NCI-H1436 treated with DMSO at 0.1 percent for 48 hours (cell line): ENCODE results near the gene SPDYE4.

ENCODE experiments used
- DNase-seq: peaks from one replicate; lab custom pipeline; 2025; lab: John Stamatoyannopoulos, UW

SPDYE4 gene

GRCh38 chr17:8741366-8741765, 17.0 kb downstream of the SPDYE4 start:
- no peak for DNase-seq

- DNase-seq, result no peak
Measured at GRCh38 chr17:8740486-8740885, 17.9 kb downstream of the SPDYE4 start.

- no peak for DNase-seq
Measured at GRCh38 chr17:8739097-8739496, 19.2 kb downstream of the SPDYE4 start.

DNA sequence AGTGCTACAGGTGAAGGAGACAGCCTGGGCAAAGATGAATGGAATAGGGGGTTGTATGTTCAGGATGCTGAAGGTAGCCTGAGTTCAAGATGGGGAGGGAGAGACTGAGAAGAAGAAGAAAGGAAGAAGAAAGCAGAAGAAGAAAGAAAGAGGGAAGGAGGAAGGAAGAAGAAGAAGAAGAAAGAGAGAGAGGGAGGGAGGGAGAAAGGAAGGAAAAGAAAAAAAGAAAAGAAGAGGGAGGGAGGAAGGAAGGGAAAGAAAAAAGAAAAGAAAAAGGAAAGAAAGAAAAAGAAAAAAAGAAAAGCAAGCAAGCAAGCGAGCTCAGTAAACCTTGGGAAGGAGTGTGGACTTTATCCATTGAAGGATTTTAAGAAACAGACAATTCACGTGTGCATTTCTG, 21.6 kb downstream of the SPDYE4 start:
- no peak for DNase-seq

DNA sequence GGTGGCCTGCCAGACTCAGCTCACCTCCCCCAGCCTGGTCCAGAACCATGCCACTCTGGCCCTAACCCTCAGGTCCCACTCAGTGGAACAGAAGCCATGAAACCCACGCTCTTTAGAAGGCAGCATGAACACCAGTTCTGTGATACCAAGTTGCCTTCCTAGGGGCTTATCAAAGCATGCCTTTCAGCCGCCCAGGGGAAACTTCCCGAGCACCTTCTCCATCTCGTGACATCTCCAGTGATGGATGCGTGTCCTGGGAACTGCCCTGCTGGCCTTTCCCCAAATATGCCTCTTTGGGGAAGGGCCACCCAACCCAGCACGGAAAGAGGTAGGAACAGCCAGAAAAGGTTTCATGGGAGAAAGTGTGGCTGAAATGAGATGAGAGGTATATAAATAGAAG, 22.0 kb downstream of the SPDYE4 start:
- DNase-seq, result no peak

GRCh38 chr17:8735336-8735939, 22.9 kb downstream of the SPDYE4 start:
- no peak for DNase-seq

DNA sequence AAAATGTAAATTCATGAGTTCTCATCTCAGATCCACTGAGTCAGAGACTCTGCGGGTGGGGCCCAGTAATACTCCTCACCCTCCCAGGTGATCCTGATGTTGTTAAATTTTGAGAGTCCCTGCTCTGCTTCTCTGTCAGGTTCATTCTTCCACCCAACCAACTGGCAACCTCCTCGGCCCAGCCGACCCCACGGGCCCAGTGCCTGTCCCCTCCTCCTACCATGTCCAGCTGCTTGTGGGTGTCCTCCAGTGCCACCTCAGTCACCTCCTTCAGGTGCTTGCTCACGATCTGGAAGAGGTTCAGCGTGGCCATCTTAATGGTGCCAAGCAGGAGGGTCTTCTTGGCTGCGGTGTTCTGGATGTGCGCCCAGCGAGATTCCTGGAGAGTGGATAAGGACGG, 23.5 kb downstream of the SPDYE4 start:
- DNase-seq, result no peak

DNA sequence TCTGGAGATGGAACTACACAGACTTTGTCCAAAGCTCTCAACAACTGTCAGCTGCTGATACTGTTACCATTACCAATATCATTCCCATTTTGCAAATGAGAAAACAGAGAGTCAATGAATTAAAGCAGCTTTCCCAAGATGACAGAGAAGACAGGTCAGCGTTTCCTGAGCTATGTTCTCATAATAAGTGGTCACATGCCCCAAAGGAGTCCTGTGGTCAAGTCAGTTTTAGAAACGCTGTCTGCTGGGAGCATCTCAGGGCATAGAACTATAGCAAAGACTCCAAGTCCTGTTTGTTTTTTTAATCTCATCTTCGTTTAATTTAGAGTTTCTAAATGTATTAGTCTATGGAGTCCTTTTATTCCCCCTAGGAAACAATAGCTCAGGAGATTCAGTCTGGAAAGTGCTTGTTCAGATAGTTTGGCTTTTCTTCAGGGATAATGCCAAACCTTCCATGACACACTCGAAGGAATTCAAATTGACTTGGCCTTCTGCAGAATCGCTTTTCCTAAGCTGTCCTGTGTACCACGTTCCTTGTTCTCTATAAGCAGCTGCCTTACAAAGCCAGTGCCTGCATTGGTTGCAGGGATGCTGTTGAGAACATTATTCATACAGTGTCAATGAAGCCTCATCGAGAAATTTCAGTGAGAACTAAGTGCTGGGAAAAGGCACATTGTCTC, 25.8 kb downstream of the SPDYE4 start:
- no peak for DNase-seq

DNA sequence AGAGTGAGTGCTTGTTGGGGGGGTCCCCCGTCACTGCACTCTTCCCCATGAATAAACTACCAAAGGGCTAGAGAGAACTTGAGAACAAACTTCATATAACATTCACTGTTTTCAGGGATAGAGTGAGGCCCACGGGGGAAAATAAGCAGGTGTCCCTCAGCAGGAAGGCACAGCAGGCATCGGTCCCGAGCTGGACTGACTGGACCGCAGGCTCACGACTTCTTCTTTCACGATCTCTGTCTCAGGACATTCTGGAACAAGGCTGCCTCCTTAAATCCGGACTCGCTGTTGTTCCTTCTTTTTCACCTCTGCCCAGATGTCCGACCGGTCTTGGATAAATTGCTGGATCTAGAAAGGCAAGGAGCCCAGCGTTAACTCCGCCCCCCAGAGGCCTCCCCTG, 28.5 kb downstream of the SPDYE4 start:
- DNase-seq, result no peak

DNA sequence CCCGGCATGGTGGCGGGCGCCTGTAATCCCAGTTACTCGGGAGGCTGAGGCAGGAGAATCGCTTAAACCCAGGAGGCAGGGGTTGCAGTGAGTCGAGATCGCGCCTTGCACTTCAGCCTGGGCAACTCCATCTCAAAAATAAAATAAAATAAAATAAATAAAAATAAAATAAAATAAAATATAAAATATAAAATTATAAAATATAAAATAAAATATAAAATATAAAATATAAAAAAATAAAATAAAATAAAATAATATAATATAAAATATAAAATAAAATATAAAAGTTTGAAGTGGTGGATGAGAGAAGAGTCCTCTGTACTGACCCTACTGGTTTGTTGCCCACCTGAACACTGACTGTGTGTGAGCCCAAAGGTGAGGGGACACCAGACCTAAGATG, 28.9 kb downstream of the SPDYE4 start:
- DNase-seq, result no peak

DNA sequence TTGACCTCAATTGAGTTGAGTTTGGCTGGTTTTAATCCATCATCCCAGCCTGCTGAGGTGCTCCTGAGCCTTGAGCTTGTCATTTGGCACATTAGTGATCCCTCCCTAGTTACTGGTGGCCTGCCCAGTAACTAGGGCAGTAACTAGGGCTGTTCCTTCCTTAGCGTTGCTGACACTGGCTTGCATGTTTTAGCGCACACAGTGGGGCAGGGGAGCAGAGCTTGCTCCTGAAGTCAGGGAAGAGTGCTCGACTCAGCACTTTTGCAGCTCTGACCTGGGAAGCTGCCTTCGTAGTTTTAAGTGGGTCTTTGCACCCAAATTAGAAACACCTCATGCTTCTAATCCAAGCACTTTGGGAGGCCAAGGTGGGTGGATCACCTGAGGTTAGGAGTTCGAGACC, 29.4 kb downstream of the SPDYE4 start:
- DNase-seq, result no peak

GRCh38 chr17:8728251-8728938, 30.0 kb downstream of the SPDYE4 start:
- no peak for DNase-seq

GRCh38 chr17:8726941-8727555, 31.3 kb downstream of the SPDYE4 start:
- DNase-seq, result no peak

GRCh38 chr17:8725881-8726876, 32.2 kb downstream of the SPDYE4 start:
- DNase-seq, result no peak

DNA sequence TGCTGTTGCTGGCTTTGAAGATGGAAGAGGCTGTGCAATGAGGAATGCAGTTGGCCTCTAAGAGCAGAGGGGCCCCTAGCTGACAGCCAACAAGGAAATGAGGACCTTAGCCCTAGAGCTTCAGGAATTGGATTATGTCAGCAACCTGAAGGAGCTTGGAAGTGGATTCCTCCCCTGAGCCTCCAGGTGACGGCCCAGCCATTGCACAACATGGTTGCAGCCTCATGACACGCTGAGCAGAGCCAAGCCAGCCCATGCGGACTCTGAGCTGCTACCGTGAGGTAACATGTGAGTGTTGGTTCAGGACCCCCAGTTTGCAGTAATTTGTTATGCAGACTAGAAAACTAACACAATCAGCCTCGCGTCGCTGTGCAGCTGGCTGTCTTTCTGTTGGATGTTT, 33.9 kb downstream of the SPDYE4 start:
- DNase-seq, result no peak

GRCh38 chr17:8720596-8720995, 37.8 kb downstream of the SPDYE4 start:
- DNase-seq, result no peak

DNA sequence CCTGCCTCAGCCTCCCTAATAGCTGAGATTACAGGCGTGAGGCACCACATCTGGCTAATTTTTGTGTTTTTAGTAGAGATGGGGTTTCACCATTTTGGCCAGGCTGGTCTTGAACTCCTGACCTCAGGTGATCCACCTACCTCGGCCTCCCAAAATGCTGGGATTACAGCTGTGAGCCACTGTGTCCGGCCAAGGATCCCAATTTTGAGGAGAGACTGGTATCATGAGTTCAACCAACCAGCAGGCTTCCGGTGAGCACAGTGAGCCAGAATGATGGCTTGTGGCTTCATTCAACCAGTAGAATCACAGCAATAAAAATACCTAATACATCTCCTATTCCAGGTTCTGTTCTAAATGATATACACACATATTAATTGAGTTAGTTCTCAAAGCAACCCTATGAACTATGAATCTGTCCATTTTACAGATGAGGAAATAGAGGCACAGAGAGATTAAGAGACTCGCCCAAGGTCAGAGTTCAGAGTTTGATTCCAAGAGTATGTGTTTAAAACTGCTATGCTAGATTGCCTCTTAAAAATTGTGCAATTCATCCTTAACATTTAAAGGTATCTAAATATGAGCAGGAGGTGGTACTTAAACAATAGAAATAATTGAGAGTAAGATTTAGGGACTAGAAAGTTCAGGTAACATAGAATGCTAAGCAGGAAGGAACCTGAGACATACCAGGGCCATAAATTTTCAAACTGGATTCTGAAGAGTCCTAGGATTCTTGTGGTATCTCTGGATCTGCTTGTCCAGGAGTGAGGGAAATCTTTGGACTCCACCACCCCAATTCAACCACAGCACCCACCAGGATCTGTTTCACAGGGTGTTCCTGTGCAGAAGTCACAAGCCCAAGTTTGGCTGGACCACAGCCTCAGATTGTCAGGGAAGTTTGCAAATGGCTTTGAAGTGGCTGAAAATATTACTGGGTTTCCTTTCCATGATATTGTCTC, 38.8 kb downstream of the SPDYE4 start:
- no peak for DNase-seq

DNA sequence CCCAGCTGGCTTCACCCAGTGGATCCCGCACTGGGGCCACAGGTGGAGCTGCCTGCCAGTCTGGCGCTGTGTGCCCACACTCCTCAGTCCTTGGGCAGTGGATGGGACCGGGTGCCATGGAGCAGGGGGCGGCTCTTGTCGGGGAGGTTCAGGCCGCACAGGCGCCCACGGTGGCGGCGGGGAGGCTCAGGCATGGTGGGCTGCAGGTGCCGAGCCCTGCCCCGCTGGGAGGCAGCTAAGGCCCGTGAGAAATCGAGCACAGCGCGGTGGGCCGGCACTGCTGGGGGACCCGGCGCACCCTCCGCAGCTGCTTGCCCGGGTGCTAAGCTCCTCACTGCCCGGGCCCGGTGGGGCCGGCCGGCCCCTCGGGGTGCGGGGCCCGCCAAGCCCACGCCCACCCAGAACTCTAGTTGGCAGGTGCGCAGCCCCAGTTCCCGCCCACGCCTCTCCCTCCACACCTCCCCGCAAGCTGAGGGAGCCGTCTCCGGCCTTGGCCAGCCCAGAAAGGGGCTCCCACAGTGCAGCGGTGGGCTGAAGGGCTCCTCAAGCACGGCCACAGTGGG, 40.3 kb downstream of the SPDYE4 start:
- DNase-seq, result no peak

GRCh38 chr17:8713878-8714277, 44.5 kb downstream of the SPDYE4 start:
- DNase-seq, result no peak

DNA sequence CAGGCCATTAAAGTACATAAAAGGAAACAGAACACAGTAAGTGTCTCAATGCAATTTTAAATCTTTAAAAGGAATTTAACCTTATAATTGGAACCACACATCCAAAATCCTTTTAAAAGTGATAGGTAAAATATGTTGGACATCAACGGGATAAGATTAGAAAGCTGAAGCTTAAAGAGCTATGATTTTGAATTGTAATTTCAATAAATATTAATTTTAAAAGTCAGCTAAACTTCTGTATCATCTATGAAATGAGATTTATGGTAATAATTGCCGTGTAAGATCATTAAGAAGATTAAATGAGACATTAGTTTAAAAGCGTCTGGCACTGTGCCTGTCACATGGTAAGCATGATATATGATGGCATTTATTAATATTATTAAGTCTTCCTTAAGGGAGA, 45.0 kb downstream of the SPDYE4 start:
- DNase-seq, result no peak
